ENCODE measurements around the gene FBLIM1.

GRCh38 chr1:15834406-15835204 lies 76.0 kb downstream of the FBLIM1 start:
- TF ChIP-seq, protein P1, sequence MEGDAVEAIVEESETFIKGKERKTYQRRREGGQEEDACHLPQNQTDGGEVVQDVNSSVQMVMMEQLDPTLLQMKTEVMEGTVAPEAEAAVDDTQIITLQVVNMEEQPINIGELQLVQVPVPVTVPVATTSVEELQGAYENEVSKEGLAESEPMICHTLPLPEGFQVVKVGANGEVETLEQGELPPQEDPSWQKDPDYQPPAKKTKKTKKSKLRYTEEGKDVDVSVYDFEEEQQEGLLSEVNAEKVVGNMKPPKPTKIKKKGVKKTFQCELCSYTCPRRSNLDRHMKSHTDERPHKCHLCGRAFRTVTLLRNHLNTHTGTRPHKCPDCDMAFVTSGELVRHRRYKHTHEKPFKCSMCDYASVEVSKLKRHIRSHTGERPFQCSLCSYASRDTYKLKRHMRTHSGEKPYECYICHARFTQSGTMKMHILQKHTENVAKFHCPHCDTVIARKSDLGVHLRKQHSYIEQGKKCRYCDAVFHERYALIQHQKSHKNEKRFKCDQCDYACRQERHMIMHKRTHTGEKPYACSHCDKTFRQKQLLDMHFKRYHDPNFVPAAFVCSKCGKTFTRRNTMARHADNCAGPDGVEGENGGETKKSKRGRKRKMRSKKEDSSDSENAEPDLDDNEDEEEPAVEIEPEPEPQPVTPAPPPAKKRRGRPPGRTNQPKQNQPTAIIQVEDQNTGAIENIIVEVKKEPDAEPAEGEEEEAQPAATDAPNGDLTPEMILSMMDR (IDR thresholded peaks at IDR 0.05), result peak in 2 of 7 experiments; percentile 15 to 34
- TF ChIP-seq POLR2A (IDR thresholded peaks at IDR 0.05), result peak; percentile 70 to 82 (median 82)
